HG02981 (cell line): ENCODE measurements around the gene POLD4.

ENCODE experiments used
- ATAC-seq: cut with Tn5 transposase; IDR thresholded peaks from one replicate; pipeline ENCODE4 v1.9.1; 2021; ENCODE audit warnings: mild to moderate bottlenecking, moderate library complexity; ENCODE audit not compliant: unreplicated experiment

The POLD4 gene

GRCh38 chr11:67303132-67303834 is 50.1 kb downstream of the POLD4 start, which contains the start of gene SSH3:
Gene SSH3 (plus strand): TSS chr11:67303530. CDS start chr11:67303626, 96 bp downstream.
- ATAC-seq: no peak

DNA sequence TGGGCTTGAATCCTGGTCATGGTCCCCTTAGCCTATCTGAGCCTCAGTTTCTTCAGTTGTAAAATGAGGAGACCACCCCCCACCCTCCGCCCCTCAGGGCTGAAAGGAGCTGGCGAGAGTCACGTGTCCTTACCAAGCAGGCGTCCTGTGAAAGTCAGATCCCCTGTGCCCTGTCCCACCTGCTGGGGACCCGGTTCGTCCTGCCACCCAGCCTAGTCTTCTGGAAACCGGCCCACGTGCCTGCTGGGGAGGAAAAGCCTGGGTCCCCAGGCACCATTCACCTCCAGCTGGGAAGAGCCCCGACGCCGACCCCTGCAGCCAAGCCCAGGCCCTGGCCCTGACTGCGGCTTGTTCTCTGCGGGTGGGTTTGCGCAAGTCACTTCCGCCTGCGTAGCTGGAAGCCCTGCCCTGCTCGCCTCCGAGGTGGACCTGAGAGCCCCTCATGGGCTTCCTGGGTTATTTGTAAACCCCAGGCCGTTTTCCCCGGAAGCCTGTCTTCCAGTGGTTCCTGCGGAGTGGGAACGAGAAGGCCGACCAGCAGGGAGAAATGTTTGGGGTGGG is 50.7 kb downstream of the POLD4 start:
- no peak for ATAC-seq

- ATAC-seq: no peak
Observed at GRCh38 chr11:67301951-67302516, 51.3 kb downstream of the POLD4 start.

DNA sequence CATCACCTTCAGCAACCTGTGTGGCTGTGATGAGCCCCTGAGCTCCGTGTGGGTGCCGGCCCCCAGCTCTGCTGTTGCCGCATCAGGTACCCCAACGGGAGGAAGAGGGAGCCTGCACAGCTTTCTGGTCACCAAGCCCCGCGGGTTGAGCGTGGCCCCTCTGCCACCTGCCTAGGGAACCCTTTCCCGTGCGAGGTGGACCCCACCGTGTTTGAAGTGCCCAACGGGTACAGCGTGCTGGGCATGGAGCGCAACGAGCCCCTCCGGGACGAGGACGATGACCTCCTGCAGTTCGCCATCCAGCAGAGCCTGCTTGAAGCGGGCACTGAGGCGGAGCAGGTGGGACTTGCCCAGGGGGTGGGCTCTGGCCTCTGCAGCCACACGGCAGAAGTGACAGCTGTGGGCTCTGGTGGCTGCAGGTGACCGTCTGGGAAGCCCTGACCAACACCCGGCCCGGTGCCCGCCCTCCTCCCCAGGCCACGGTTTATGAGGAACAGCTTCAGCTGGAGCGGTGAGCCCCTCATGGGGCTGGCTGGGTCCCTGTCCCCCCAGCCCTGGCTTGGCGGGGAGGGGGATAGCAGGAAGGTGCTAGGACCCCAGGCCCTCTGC is 51.9 kb downstream of the POLD4 start:
- ATAC-seq: no peak
